Activated gamma-delta T cell treated with Interleukin-2 at 50 U/mL for 16 hours (primary cell): ENCODE data around the gene CNOT4.

Experiments
- DNase-seq: peaks from one replicate; pipeline ENCODE4 v3.0.0-alpha.2; 2020

Gene CNOT4, protein sequence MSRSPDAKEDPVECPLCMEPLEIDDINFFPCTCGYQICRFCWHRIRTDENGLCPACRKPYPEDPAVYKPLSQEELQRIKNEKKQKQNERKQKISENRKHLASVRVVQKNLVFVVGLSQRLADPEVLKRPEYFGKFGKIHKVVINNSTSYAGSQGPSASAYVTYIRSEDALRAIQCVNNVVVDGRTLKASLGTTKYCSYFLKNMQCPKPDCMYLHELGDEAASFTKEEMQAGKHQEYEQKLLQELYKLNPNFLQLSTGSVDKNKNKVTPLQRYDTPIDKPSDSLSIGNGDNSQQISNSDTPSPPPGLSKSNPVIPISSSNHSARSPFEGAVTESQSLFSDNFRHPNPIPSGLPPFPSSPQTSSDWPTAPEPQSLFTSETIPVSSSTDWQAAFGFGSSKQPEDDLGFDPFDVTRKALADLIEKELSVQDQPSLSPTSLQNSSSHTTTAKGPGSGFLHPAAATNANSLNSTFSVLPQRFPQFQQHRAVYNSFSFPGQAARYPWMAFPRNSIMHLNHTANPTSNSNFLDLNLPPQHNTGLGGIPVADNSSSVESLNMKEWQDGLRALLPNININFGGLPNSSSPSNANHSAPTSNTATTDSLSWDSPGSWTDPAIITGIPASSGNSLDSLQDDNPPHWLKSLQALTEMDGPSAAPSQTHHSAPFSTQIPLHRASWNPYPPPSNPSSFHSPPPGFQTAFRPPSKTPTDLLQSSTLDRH

DNA sequence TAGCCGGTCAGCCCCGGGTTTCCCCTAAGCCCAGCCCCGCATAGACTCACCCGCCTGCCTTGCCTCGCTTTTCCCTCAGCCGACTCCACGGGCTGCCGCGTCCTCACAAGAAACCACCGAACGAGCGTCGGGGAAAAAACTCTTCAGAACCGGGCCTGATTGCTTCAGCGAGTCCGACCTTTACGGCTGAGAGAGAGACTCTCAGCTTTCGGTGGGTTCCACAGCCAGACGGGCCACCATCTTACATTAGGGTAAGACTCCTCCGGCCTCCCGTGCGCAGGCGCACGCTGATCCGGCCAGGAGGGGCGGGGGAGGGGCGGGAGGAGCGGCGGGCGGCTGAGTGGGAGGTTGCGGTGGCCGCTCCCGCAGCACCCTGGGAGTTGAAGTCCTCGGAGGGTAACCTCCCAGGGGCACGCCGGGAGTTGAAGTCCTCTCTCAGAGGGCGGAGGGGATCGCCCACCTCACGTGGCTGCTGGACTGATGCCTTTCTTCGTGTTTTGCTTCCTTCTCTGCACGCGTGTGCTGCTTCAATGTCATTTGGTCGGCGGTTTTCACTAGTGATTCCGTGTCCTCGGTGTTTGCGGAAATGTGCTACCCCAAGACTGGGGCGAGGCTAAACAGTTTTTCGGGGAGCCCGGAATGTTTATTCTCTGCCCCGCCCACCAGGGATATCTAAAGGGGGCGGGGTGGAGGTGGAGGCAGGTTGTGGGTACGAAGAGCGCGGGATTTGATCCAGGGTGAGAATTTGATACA lies at the start of gene CNOT4:
Gene CNOT4, minus strand, starts transcription at position 264 of the 753 bp plus-strand sequence. CDS start 71,771 bp downstream, outside the sequence.
- peak; percentile 96 for DNase-seq

DNA sequence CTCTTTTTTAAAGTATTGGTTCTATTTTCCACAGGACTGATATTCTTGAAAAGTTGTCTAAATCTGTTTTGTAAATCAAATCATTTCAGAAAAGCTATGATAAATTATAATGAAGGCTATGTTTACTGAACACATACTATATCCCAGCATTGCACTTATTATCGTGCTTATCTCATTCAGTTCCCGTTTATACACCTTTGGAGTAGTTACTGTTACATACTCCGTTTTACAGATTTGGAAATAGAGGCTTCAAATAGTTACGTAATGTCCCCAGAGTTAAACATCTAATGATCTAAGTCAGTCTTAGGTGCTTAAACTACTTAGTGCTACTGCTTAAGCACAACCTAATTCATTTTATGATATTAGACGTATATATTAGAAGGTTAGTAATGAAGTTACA lies 49.0 kb upstream of the CNOT4 start:
- DNase-seq, result no peak

DNA sequence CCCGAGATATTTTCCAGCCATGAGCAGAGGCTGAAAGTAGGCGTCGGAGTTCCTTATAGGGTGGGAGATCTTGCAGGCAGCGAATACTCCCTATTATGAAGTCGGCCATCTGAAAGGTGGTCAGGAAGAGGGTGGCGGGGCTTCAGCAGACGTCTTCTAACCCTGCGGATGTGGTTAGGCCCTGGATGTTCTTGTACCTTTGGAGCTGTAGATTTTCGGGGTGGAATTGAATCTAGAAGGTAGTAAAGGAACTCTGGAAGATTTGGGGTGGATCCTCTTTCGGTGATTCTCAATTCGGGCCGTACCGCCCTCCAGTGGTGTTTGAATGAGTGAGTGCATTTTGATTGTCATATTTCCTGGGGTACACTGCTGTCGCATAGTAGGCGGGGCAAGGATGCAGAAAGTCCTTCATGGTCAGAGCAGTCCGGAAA lies 48.5 kb upstream of the CNOT4 start:
- DNase-seq, result peak; percentile 59

DNA sequence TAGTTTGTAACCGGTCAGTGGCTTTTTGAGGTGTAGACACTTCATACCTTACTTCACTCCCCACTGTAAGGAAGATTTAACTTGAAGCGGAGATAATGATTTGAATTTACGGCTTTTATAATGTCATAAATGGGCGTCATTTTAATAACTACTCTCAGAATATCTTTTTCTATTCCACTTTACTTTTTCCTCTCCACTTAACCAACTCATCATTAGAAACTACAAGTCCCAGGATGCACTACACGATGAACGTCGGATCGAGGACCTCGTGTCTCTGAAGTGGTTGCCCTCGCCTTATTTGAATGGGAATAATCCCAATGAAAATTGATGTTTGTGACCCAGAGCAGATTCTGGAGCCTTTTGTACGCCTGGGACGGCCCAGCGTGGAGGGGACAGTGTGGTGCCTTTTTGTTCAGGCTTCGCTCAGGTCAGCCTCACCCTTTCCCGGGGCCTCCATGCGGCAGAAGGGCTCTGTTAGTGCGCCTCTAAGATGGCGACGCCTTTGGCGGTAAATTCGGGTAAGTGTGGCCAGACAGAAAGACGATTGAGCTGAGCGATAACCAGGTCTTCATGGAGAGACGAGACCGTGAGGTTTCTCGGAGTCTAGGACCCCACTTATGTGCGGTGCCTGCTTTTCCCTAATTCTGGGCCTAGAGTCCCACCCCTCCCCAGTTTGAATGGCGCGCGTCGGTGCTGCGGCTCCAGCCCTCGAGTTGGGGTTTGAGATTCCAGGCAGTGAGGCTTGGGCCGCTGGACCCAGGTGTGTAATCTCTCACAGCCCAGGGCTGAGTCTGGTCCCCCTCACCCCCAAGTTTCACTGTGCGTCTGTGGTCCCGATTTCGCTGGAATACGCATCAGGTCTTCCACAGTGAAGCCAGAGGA lies 47.8 kb upstream of the CNOT4 start, which contains the start of gene NUP205:
Gene NUP205, plus strand, starts transcription at position 463 of the 882 bp plus-strand sequence. Its CDS starts 28 bp downstream, at position 491.
- peak; percentile 66 for DNase-seq

DNA sequence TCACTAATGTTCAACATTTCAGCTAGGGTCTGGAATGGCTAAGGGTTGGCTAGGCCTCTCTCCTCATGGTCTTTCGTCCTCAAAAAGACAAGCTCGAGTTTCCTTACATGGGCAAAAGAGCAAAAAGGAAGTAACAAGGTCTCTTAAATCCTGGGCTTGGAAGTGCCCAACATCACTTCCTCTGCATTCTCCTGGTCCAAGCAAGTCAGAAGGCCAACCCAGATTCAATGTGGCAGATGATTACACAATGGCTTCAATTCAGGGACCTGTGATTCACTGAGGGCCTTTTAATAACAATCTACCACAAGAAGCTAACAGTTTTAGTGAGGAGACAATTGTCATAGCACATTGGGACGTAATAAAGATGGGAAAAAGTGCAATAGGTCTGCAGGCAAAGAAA lies 43.4 kb upstream of the CNOT4 start:
- DNase-seq, result no peak

DNA sequence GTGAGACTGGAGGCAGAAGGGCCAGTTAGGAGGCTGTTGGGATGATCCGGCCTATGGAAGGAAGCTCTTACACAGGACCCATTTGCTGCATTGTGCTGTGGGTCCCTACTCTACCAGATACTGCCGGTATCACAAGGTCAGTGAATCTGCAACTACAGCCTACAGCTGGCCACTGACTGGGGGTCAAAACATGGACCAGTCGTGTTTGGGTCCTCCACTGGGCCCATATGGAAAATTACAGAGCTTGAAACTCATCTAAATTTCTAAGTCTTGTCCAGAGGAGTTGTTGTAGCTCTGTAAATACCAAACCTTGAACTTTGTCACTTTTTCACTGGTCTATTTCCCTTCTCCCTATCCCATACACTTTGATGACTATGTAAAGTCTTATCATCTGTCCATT lies 42.2 kb upstream of the CNOT4 start:
- DNase-seq, result no peak

DNA sequence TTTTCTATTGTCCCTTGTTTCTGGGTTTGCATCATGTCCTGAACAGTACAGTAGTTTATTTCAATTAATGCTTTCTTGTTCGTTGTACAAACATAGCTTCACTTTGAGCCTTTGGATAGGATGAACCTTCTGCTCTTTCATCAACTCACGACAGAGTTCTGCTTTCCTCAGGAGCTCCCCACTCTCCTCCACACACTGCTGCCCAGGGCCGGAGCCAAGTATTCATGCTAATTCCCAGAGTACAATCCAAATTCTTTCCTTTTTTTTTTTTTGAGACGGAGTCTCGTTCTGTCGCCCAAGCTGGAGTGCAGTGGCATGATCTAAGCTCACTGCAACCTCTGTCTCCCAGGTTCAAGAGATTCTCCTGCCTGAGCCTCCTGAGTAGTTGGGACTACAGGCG lies 40.3 kb upstream of the CNOT4 start:
- DNase-seq, result no peak

DNA sequence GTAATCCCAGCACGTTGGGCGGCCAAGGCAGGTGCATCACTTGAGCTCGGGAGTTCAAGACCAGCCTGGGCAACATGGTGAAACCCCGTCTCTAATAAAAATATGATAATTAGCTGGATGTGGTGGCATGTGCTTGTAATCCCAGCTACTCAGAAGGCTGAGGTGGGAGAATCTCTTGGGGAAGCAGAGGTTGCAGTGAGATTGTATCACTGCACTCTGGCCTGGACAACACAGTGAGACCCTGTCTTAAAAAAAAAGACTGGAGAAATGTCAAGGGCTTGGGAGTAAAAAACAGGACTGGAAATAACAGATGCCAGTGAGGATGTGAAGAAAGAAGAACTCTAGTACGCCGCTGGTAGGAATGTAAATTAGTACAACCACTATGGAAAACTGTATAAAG lies 31.1 kb upstream of the CNOT4 start:
- no peak for DNase-seq

DNA sequence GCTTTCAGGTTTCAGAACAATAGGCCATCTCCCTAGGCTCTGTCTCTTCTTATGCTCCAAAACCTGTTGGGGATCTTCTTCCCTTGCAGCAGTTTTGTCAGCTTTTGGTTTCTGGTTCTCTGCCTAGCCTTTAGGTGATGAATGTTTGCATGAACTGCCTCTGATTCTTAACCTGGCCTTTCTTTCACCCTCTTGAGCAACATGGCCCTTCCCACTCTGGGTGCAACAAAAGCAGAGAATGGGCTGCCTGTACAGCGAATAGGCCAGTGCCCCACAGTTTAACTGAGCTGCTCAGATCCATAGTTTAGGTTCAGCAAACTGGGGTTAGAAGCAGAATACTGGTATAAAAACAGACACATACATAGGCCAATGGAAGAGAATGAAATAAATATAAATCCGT lies 29.7 kb upstream of the CNOT4 start:
- no peak for DNase-seq

DNA sequence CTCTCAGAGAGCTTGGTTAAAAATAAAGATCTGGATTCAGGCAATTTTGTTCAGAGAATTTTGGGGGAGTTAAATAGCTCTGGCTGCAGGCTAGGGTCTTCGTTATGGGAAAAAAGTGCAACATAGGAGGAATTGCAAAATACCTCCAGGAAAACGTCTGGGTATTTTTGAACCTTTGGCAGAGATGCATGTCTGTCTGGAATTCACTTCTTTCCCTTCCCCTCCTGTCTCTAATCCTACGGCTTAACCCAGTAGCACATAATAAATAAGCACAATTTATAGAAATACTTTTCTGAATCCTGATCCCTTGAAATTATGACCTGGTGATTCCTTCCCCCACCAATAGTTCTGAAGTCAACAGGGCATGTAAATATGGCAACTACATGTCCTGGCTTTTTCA lies 28.5 kb upstream of the CNOT4 start:
- DNase-seq, result no peak

DNA sequence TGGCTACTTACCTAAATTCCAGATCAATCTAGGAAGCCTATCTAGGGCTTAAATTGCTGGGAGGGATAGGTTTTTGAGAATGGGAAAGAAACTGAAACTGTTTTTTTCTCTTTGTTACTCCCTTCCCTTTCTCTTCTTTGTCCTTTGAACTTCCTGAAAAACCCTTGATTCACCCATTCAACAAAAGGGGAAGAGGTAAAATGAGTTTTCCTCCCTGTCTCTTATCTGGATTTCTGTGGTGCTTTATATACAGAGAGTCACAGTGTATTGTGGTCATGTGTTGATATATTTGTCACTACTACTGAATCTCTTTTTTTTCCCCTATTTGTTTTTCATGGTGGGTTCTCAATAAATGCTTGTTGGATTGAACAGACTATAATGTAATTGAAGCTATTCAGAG lies 28.0 kb upstream of the CNOT4 start:
- DNase-seq, result no peak

DNA sequence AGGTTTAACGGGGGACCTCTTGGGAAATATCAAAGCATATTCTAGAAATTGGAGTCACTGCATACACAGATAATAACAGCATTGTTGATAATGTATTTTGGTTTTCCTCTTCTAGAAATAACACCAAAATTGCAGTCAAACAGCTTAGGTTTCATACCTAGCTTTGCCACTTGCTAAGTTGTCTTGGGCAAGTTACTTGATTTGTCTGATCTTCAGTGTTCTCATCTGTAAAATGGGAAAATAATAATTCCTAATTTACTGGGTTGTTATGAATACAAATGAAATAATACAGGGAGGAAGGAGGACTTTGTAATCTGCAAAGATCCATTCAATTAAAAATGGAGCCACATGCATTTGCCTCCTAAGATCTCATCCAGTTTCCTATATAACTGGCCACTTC lies 27.6 kb upstream of the CNOT4 start:
- no peak for DNase-seq

DNA sequence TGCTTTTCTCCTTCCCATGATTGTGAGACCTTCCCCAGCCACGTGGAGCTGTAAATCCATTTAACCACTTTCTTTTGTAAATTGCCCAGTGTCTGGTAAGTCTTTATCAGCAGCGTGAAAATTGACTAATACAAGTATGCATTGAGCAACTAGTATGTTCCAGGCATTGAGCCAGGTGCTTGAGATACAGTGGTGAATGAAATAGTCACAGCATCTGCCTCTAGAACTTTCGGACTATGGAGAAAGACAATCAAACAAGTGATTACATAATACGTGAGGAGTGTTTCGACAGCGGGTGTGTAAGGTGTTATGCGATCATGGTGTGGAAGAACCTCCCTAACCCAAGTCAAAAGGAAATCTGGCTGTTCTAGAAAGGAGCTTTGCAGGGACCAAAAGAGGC lies 26.2 kb upstream of the CNOT4 start:
- no peak for DNase-seq

DNA sequence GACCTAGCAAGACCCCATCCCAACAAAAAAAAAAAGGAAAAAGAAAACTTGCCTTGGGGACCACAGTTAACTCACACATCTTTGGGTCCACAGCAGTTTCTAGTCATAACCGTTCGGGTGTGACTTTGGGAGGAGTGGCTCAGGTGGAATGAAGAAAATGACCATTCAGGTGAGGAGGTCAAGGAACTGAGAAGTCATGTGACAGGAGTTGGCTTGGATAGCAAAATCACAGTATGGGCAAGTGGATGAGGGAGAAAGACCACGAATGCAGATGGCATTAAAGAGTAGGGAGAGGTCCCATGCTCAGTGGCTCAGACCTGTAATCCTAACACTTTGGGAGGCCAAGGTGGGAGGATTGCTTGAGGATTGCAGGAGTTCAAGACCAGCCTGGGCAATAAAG lies 17.1 kb upstream of the CNOT4 start:
- no peak for DNase-seq

DNA sequence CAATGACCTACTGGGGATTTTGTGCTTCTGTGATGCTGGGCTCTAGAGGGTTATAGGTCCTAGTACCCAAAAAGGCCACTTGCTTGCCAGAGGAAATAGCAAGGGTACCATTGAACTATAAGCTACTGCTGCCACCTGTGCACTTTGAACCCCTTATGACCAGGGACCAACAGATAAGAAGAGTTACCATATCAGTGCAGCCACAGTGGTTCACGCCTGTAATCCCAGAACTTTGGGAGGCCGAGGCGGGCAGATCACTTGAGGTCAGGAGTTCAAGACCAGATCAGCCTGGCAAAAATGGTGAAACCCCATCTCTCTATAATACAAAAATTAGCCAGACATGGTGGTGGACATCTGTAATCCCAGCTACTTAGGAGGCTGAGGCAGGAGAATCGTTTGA lies 15.5 kb upstream of the CNOT4 start:
- no peak for DNase-seq

DNA sequence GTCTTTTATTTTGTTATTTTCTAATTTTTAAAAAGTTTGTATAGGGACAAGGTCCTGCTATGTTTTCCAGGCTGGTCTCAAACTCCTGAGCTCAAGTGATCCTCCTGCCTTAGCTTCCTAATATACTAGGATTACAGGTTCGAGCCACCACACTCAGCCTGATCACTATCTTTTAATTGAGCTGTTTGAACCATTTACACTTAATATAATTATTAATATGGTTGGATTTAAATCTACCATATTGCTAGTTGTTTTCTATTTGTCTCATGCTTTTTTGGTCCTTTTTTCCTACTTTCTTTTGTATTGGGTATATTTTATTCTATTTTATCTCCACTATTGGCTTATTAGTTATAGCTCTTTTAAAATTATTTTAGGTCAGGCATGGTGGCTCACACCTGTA lies 13.2 kb upstream of the CNOT4 start:
- no peak for DNase-seq

DNA sequence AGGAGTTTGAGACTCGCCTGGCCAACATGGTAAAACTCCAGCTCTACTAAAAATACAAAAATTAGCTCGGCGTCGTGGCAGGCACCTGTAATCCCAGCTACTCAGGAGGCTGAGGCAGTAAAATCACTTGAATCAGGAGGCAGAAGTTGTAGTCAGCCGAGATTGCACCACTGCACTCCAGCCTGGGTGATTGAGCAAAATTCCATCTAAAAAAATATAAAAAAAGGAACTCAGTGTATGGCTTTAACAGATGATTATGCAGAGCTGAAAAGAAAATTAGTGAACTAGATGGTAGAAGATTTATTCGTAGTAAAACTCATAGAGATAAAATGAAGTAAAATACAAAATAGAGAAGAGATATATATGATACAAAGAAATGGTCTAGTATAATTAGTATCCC lies 12.6 kb upstream of the CNOT4 start:
- DNase-seq, result no peak

DNA sequence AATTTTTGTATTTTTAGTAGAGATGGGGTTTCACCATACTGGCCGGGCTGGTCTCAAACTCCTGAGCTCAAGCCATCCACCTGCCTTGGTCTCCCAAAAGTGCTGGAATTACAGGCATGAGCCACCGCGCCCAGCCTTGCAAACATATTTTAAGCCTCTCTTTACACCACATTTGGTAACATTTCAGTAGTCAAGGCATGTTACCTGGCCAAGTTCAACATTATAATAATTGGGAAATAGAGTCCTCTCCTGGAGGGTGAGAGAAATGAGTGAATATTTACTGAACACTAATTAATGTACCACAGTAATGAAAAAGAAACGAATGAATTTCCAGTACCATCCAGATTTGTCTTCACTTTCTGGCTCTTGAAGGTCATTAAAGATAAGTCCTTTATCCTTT lies 10.0 kb upstream of the CNOT4 start:
- DNase-seq, result no peak

DNA sequence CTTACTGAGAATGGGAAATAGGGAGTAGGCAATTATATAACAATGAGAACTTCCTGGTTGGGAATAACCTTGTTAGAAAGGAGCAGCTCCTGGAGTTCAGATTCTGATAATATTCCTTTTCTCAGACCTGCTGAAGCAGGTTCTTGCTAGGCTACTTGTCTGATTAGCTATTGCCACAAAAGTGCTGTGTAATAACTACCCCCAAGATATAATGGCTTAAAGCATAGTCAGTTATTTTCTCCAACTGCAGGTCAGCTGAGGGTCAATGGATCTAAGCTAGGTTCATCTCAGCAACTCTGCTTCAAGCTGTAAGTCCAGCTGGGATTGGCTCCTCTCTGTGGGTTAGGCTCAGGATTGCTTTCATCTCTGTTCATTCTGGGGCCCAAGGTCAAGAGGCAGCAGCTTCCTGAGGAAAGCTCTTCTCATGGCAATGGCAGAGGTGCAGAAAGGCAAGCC lies 9.4 kb upstream of the CNOT4 start:
- DNase-seq, result no peak

DNA sequence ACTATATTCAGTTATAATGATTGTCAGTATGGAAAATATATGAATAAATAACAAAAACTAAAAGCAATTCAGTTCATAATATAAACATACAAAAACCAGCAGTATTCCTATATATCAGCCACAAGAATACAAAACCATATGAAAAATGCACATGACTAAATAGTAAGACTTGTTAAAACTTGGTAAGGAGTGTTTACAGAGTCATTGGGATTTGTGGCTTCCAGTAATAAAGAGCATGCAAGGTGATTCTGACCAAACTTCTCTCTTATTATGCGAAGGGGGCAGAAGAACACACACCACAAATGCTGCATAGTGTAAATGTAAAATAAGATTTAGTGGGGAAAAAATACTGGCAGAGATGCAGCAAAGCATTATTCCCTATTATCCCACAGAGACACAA lies 8.8 kb upstream of the CNOT4 start:
- no peak for DNase-seq

DNA sequence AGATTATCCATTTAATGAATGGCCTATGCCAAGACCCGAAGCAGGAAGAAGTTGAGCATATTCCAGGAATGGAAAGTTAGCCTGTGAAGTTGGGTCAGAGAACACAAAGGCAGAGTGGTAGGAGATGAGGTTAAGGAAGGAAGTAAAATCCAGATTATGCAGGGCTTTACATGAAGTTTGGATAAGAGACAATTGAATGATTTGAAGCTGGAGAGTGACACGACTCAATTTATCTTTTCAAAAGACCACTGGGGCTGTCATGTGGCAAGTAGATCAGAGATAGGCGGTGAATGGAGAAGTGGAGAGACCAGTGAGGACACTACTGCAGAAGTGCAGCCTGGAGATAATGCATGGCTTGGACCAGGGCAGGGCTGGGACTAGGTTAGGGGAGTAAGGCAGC lies 7.2 kb upstream of the CNOT4 start:
- DNase-seq, result no peak

DNA sequence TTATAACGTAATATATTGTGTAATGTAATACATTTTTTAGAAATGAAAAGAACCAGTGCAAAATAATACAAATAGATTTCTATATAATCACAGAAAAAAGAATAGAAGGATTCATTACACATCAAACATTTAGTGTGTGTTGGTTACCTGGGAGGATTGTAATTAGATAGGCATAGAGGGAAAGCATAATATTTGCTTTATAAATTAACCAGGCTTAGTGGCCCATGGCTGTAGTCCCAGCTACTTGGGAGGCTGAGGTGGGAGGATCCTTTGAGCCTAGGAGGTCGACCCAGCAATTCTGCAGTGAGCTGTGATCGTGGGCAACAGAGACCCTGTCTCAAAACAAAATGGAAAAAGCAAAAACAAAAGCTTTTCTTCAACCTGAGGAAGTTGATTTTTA lies 5.0 kb upstream of the CNOT4 start:
- no peak for DNase-seq
